K562 (cell line): ENCODE measurements around the gene ASPG. TPM values are rescaled to one million over a fixed set of nuclear protein-coding genes. Genes with fewer than 3 reads are reported as not detected.

ENCODE experiments used
- ATAC-seq: fragments of 200-7000 bp; cut with Tn5 transposase; 3 replicates; pipeline ENCODE4 v1.9.1; 2020; ENCODE audit warnings: moderate library complexity
- BruUV-seq: library from RNA; stranded (reverse); fragments of 400-500 nt; replicated peaks from 2 replicates; lab custom pipeline; 2021; lab: Mats Ljungman, UMichigan
- CTCF ChIA-PET: fragments of 300-600 bp; formaldehyde crosslinking; extraction: SDS; loops from one replicate; lab custom pipeline; 2021; ENCODE audit warnings: low intra/inter-chr PET ratio; lab: Yijun Ruan, JAX
- POLR2A ChIA-PET: fragments of 300-600, 350-650 bp; sonication (Branson Sonifier 250); formaldehyde crosslinking; extraction: SDS; loops from one replicate; lab custom pipeline; 2021; ENCODE audit warnings: antibody characterized with exemption, inconsistent platforms; lab: Yijun Ruan, JAX
- DNase-seq, 4 experiments: peaks; one replicate each; pipeline versions ENCODE4 v3.0.0 to v3.0.0-alpha.2; 2011 to 2018; ENCODE audit warnings: low spot score in 3 of 4, mixed read lengths in 3 of 4; ENCODE audit errors: extremely low read depth in 1 of 4
- FAIRE-seq: peaks from 2 replicates; lab custom pipeline; 2011; peaks lifted over from hg19 to GRCh38; lab: Jason Lieb, UNC
- H2AFZ ChIP-seq: 2 replicates; pipeline ENCODE4 v1.6.0; 2011; ENCODE audit warnings: low read depth, low read length, control low read depth, inconsistent platforms
- H3K27ac ChIP-seq: fragments of 200-600 bp; 3 replicates; pipeline ENCODE4 v1.8.0; 2011; ENCODE audit warnings: low read depth, mild to moderate bottlenecking, control low read depth, inconsistent platforms, low read length, moderate library complexity, mixed read lengths; ENCODE audit errors: extremely low read depth
- H3K27me3 ChIP-seq, 2 experiments: fragments of 300-600 bp in 1 of 2; 2 replicates in 1 of 2; 3 replicates in 1 of 2; pipeline versions ENCODE4 v1.6.0 to v1.8.0; 2011; ENCODE audit warnings: inconsistent platforms in 2 of 2, low read length in 2 of 2, mild to moderate bottlenecking in 1 of 2, mixed read lengths in 1 of 2, moderate library complexity in 1 of 2; ENCODE audit not compliant: control insufficient read depth in 2 of 2, insufficient read depth in 2 of 2
- H3K36me3 ChIP-seq: fragments of 300-600 bp; 3 replicates; pipeline ENCODE4 v1.8.0; 2011; ENCODE audit warnings: mild to moderate bottlenecking, low read length, inconsistent platforms; ENCODE audit not compliant: control insufficient read depth, insufficient read depth
- H3K4me1 ChIP-seq, 2 experiments: fragments of 200-600 bp in 1 of 2; replicated peaks in 1 of 2; 2 replicates in 1 of 2; 3 replicates in 1 of 2; pipeline versions ENCODE4 v1.5.1 to v1.8.0; 2011; ENCODE audit warnings: inconsistent platforms in 2 of 2, low read length in 2 of 2, mild to moderate bottlenecking in 1 of 2, mixed read lengths in 1 of 2, moderate library complexity in 1 of 2; ENCODE audit not compliant: control insufficient read depth in 2 of 2, insufficient read depth in 2 of 2
- H3K4me2 ChIP-seq: 2 replicates; pipeline ENCODE4 v1.6.1; 2011; ENCODE audit warnings: low read length, control low read depth, inconsistent platforms, mixed read lengths; ENCODE audit not compliant: insufficient read depth
- H3K4me3 ChIP-seq: fragments of 200-600 bp; sonication (generic), shearing (Covaris generic); 2 replicates; pipeline ENCODE4 v1.5.1; 2016; ENCODE audit warnings: control low read depth, inconsistent platforms
- H3K79me2 ChIP-seq: fragments of 200-600 bp; 3 replicates; pipeline ENCODE4 v1.8.0; 2011; ENCODE audit warnings: low read length, inconsistent platforms; ENCODE audit not compliant: control insufficient read depth, insufficient read depth
- H3K9ac ChIP-seq, 2 experiments: 2 replicates each; pipeline versions ENCODE4 v1.6.0 to v1.6.1; 2011; ENCODE audit warnings: low read depth in 2 of 2, low read length in 2 of 2, control low read depth in 1 of 2, inconsistent platforms in 1 of 2, mild to moderate bottlenecking in 1 of 2, mixed read lengths in 1 of 2; ENCODE audit not compliant: insufficient read depth in 1 of 2
- H3K9me1 ChIP-seq: one replicate; pipeline ENCODE4 v1.6.0; 2011; ENCODE audit warnings: inconsistent platforms, mild to moderate bottlenecking, low read length, moderate library complexity; ENCODE audit not compliant: control insufficient read depth, insufficient read depth
- H3K9me3 ChIP-seq: replicated peaks from 2 replicates; pipeline ENCODE4 v1.5.1; 2011; ENCODE audit warnings: low read depth, low read length, inconsistent platforms; ENCODE audit not compliant: control insufficient read depth, insufficient read depth
- H4K20me1 ChIP-seq: replicated peaks from 2 replicates; pipeline ENCODE4 v1.6.1; 2011; ENCODE audit warnings: low read length, inconsistent platforms, mixed read lengths; ENCODE audit not compliant: control insufficient read depth, insufficient read depth
- BCL6 ChIP-seq: fragments of 250-450 bp; sonication (Bioruptor Pico); IDR thresholded peaks from 2 replicates; pipeline ENCODE4 v1.4.0; 2020
- CSDE1 ChIP-seq, 2 experiments: fragments of 450-650 bp; IDR thresholded peaks; 2 replicates each; pipeline ENCODE4 v1.6.1; 2016; ENCODE audit warnings: mild to moderate bottlenecking in 1 of 2
- IRF2 ChIP-seq: sonication (generic); formaldehyde crosslinking; IDR thresholded peaks from 2 replicates; pipeline ENCODE4 v1.8.1; 2022; ENCODE audit warnings: mild to moderate bottlenecking, missing genetic modification reagents
- KLF13 ChIP-seq: fragments of 450-650 bp; IDR thresholded peaks from 2 replicates; pipeline ENCODE4 v1.6.1; 2016; ENCODE audit warnings: missing genetic modification characterization, low read depth, mild to moderate bottlenecking, missing compliant biosample characterization, moderate library complexity, borderline replicate concordance
- MAFG ChIP-seq: fragments of 450-650 bp; conservative IDR thresholded peaks from 2 replicates; pipeline ENCODE4 v1.6.1; 2016; ENCODE audit warnings: missing genetic modification characterization, missing compliant biosample characterization
- POLR3G ChIP-seq: IDR thresholded peaks from 2 replicates; pipeline ENCODE4 v1.6.1; 2011; ENCODE audit not compliant: insufficient read length, insufficient replicate concordance; ENCODE audit errors: extremely low read depth
- PRPF4 ChIP-seq: fragments of 200-400 bp; formaldehyde crosslinking; IDR thresholded peaks from one replicate; pipeline ENCODE4 v1.6.1; 2017; ENCODE audit warnings: low read length, low read depth, mild to moderate bottlenecking; ENCODE audit not compliant: insufficient read depth, poor library complexity, severe bottlenecking
- SRF ChIP-seq, 2 experiments: fragments of 250-450, 450-650 bp in 1 of 2; sonication (Bioruptor Pico) in 1 of 2; sonication (generic) in 1 of 2; formaldehyde crosslinking; IDR thresholded peaks; 2 replicates each; pipeline versions ENCODE4 v1.5.0 to v1.5.1; 2020 to 2022; ENCODE audit warnings: mild to moderate bottlenecking in 1 of 2, missing genetic modification reagents in 1 of 2
- STAT5A ChIP-seq: IDR thresholded peaks from 2 replicates; pipeline ENCODE4 v1.6.1; 2012; ENCODE audit warnings: low read length, inconsistent platforms, borderline replicate concordance
- TAL1 ChIP-seq: fragments of 450-650 bp; IDR thresholded peaks from 2 replicates; pipeline ENCODE4 v1.6.1; 2016; ENCODE audit warnings: mild to moderate bottlenecking
- THRAP3 ChIP-seq: fragments of 450-650 bp; IDR thresholded peaks from 2 replicates; pipeline ENCODE4 v1.6.1; 2016; ENCODE audit warnings: mild to moderate bottlenecking, inconsistent platforms, borderline replicate concordance
- ZC3H8 ChIP-seq: fragments of 450-650 bp; IDR thresholded peaks from 2 replicates; pipeline ENCODE4 v1.6.1; 2017
- WGBS: fragments of 100-300 bp; shearing (Covaris generic); methylation state at CpG from one replicate; pipeline ENCODE4 v1.1.6; 2016; ENCODE audit warnings: low coverage, mixed read lengths; ENCODE audit not compliant: insufficient coverage; ENCODE audit errors: missing lambda C conversion rate; 5-methylcytosine and 5-hydroxymethylcytosine counted together
- in situ Hi-C: fragments of 300-500 bp; cut with MboI; formaldehyde crosslinking; loops from 4 replicates; pipeline ENCODE4 v1.15.0; 2018; ENCODE audit warnings: inconsistent platforms, mixed read lengths
- intact Hi-C: fragments of 100-400 bp; cut with micrococcal nuclease; formaldehyde crosslinking; loops from 2 replicates; pipeline ENCODE4 v1.14.2; 2022
- polyA plus RNA-seq, 8 experiments: library from polyadenylated mRNA; depleted of rRNA in 4 of 8; stranded (reverse) in 5 of 8; unstranded in 3 of 8; fragments of >200 nt; fragmentation: Nextera tagmentation in 2 of 8; fragmentation: Illumina TruSeq in 1 of 8; extraction: Ambion mirVana in 2 of 8; extraction: Trizol in 1 of 8; gene quantifications; 2 replicates each; pipeline versions ENCODE4 v1.2.1 to v1.2.3, GENCODE V29; 2011 to 2014; ENCODE audit warnings: inconsistent platforms in 1 of 8, missing spikeins in 1 of 8
- total RNA-seq, 7 experiments: library from RNA; depleted of rRNA in 6 of 7; stranded (reverse); fragments of >200 nt in 6 of 7; fragmentation: Illumina TruSeq in 2 of 7; extraction: Trizol in 2 of 7; gene quantifications; 2 replicates each; pipeline versions ENCODE4 v1.2.1 to v1.2.3, GENCODE V29; 2011 to 2021; ENCODE audit warnings: low replicate concordance in 1 of 7

Gene ASPG
- total and polyA plus RNA-seq, 9 of the 15 experiments (the other 6 are each of a cell fraction or from before 2014, with no cell fraction given): 0.18 TPM; not detected in 8

- no peak for TF ChIP-seq STAT5A
- no peak for TF ChIP-seq CSDE1 (IDR thresholded peaks at IDR 0.05)
- no peak for TF ChIP-seq IRF2
- no peak for TF ChIP-seq BCL6 (CRISPR knock-in tag)
- no peak for TF ChIP-seq THRAP3
Observed at GRCh38 chr14:104111301-104112112, 26.0 kb downstream of the ASPG start (continued).

DNA sequence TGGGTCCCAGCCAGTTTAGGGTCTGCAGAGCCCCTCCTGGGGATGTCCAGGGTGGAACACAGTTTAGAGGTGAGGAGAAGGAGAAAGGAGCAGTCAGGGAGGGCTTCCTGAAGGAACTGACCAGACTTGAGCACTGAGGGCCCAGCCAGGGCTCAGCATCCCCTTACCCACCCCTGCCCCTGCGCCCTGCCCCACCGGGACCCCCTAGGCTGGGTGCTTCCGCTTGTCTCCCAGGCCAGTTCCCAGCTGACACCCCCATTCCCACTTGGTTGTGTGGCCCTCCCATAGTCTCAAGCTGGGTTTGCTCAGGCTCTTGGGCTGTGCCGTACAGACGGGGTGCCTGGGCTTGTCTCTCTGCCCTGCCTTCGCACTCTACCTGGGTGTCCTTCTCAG, 26.6 kb downstream of the ASPG start:
- in situ Hi-C loops (no loop called here), intact Hi-C loops (no loop called here)
- H3K79me2 ChIP-seq: no peaks in the 10 kb centered on the region
- TF ChIP-seq POLR3G (no peak), MAFG (tag) (no peak), SRF (CRISPR knock-in tag; IDR thresholded peaks at IDR 0.05) (no peak), KLF13 (tag) (no peak), TAL1 (no peak), PRPF4 (no peak), ZC3H8 (no peak)
- H3K4me2 ChIP-seq: no peak overlapping the region
- H3K4me3 ChIP-seq: no peak overlapping the region
- no peak for FAIRE-seq
- DNase-seq: no peak
- CTCF ChIA-PET: no interaction called here
- H3K9me3 ChIP-seq: no peaks in the 10 kb centered on the region
- 0% methylated on average over 5 of the region's 6 CpGs for WGBS
- no peak overlapping the region for H3K9ac ChIP-seq
- H3K27ac ChIP-seq: no peak overlapping the region
- no peaks in the 10 kb centered on the region for H3K36me3 ChIP-seq
- no peaks in the 10 kb centered on the region for H4K20me1 ChIP-seq
- H2AFZ ChIP-seq: no peak overlapping the region
- H3K27me3 ChIP-seq: no peaks in the 10 kb centered on the region
- H3K9me1 ChIP-seq: no peaks in the 10 kb centered on the region
- POLR2A ChIA-PET: no interaction called here
- H3K4me1 ChIP-seq: peaks cover 0 to 15% of the 10 kb centered on the region in 2 experiments; a peak in 2 of 5 replicates
- BruUV-seq: no TSS peak
- no peak for ATAC-seq
